ENCODE data around the gene TNS4. TPM values are rescaled to one million over a fixed set of nuclear protein-coding genes. Genes with fewer than 3 reads are reported as not detected.

Gene TNS4
- total RNA-seq, 1 experiment from 2014 or later = 36.6 TPM

- intact Hi-C loops (cut with micrococcal nuclease) = no loop called here
- no peak for ATAC-seq
- Histone ChIP-seq H3K27me3 (ENCODE audit: insufficient read depth, low read length) (no peaks in the 10 kb centered on the region), H3K79me2 (ENCODE audit: insufficient read depth, low read length) (no peaks in the 10 kb centered on the region), H4K20me1 (ENCODE audit: insufficient read depth) (no peaks in the 10 kb centered on the region), H3K36me3 (ENCODE audit: control insufficient read depth in 1 of 2, insufficient read depth in 2 of 2, low read length in 2 of 2) (no peaks in the 10 kb centered on the region), H3K9me3 (ENCODE audit: control insufficient read depth in 1 of 2, insufficient read depth in 1 of 2, low read depth in 1 of 2, low read length in 2 of 2) (no peaks in the 10 kb centered on the region), H3K9me2 (ENCODE audit: insufficient read depth) (no peaks in the 10 kb centered on the region), H3K4me3 (replicated peaks in 1 of 2; ENCODE audit: low read depth in 1 of 2, low read length in 2 of 2) (no peak overlapping the region), H3K4me2 (ENCODE audit: low read length) (no peak overlapping the region), H2AFZ (ENCODE audit: low read depth, low read length, poor library complexity, severe bottlenecking) (no peak overlapping the region), H3K9ac (ENCODE audit: low read length) (no peak overlapping the region), H3K4me1 (ENCODE audit: control insufficient read depth in 1 of 2, insufficient read depth in 2 of 2, low read length in 2 of 2) (no peaks in the 10 kb centered on the region; a peak in 1 of 4 replicates), H3K27ac (ENCODE audit: low read depth, low read length) (no peak overlapping the region)
- no TSS peak for BruUV-seq (replicated peaks)
- ChIA-PET POLR2A (no interaction called here), RAD21 (ENCODE audit: low non-redundant PET in 1 of 2, low total read pairs in 2 of 2, uncharacterized antibody in 2 of 2, unreplicated experiment in 2 of 2) (no interaction called here), CTCF (interaction anchor here (1.1 kb wide), 2 partner anchors 10 to 13 kb away, joined by 3 read pairs; partner anchors contain the start of gene TOP2A)
- TF ChIP-seq MAX (IDR thresholded peaks at IDR 0.05) (no peak), EZH2phosphoT487 (IDR thresholded peaks at IDR 0.05; ENCODE audit: borderline replicate concordance) (no peak), TCF7L2 (IDR thresholded peaks at IDR 0.05; ENCODE audit: borderline replicate concordance, extremely low read depth, insufficient read depth, insufficient read length) (no peak), JUND (IDR thresholded peaks at IDR 0.05) (no peak), ELF1 (IDR thresholded peaks at IDR 0.05; ENCODE audit: borderline replicate concordance, low read depth) (no peak), RAD21 (IDR thresholded peaks at IDR 0.05; ENCODE audit: low read depth) (no peak), YY1 (IDR thresholded peaks at IDR 0.05; ENCODE audit: extremely low read depth, insufficient replicate concordance, low read depth, low read length) (no peak), EGR1 (IDR thresholded peaks at IDR 0.05; ENCODE audit: low read depth) (no peak)
- no peak for DNase-seq (ENCODE audit: low read depth, low spot score)
Observed at GRCh38 chr17:40431231-40431602, 70.2 kb downstream of the TNS4 start.

- intact Hi-C loops (cut with micrococcal nuclease) = no loop called here
- RAD21 ChIA-PET (ENCODE audit: low non-redundant PET in 1 of 2, low total read pairs in 2 of 2, uncharacterized antibody in 2 of 2, unreplicated experiment in 2 of 2) = no interaction called here
- Histone ChIP-seq H4K20me1 (ENCODE audit: insufficient read depth) (no peaks in the 10 kb centered on the region), H3K9ac (ENCODE audit: low read length) (no peak overlapping the region), H3K79me2 (ENCODE audit: insufficient read depth, low read length) (no peaks in the 10 kb centered on the region), H3K27me3 (ENCODE audit: insufficient read depth, low read length) (no peaks in the 10 kb centered on the region), H3K27ac (ENCODE audit: low read depth, low read length) (no peak overlapping the region), H3K36me3 (ENCODE audit: control insufficient read depth in 1 of 2, insufficient read depth in 2 of 2, low read length in 2 of 2) (no peaks in the 10 kb centered on the region), H3K9me3 (ENCODE audit: control insufficient read depth in 1 of 2, insufficient read depth in 1 of 2, low read depth in 1 of 2, low read length in 2 of 2) (no peaks in the 10 kb centered on the region), H3K4me1 (ENCODE audit: control insufficient read depth in 1 of 2, insufficient read depth in 2 of 2, low read length in 2 of 2) (no peaks in the 10 kb centered on the region; a peak in 1 of 4 replicates), H3K4me3 (replicated peaks in 1 of 2; ENCODE audit: low read depth in 1 of 2, low read length in 2 of 2) (no peak overlapping the region), H2AFZ (ENCODE audit: low read depth, low read length, poor library complexity, severe bottlenecking) (no peak overlapping the region), H3K9me2 (ENCODE audit: insufficient read depth) (no peaks in the 10 kb centered on the region), H3K4me2 (ENCODE audit: low read length) (no peak overlapping the region)
- BruUV-seq (replicated peaks) = no TSS peak
- CTCF ChIA-PET = interaction anchor here (1.1 kb wide), 2 partner anchors 11 to 13 kb away, joined by 3 read pairs; partner anchors contain the start of gene TOP2A
- POLR2A ChIA-PET = no interaction called here
- ATAC-seq = no peak
- no peak for DNase-seq (ENCODE audit: low read depth, low spot score)
- TF ChIP-seq ATF3 (IDR thresholded peaks at IDR 0.05) (no peak), CTCF (IDR thresholded peaks at IDR 0.05 in 2 of 3, conservative IDR thresholded peaks at IDR 0.05 in 1 of 3; ENCODE audit: borderline replicate concordance in 1 of 3, insufficient read depth in 1 of 3, low read depth in 2 of 3, low read length in 2 of 3) (no peak), TCF7L2 (IDR thresholded peaks at IDR 0.05; ENCODE audit: borderline replicate concordance, extremely low read depth, insufficient read depth, insufficient read length) (no peak), JUND (IDR thresholded peaks at IDR 0.05) (no peak), RAD21 (IDR thresholded peaks at IDR 0.05; ENCODE audit: low read depth) (no peak), EGR1 (IDR thresholded peaks at IDR 0.05; ENCODE audit: low read depth) (no peak), MAX (IDR thresholded peaks at IDR 0.05) (no peak), EZH2 (IDR thresholded peaks at IDR 0.05) (no peak), CEBPB (IDR thresholded peaks at IDR 0.05; ENCODE audit: low read depth) (no peak), SIN3A (IDR thresholded peaks at IDR 0.05; ENCODE audit: low read depth) (no peak), SP1 (IDR thresholded peaks at IDR 0.05; ENCODE audit: low read depth) (no peak), CBX3 (IDR thresholded peaks at IDR 0.05; ENCODE audit: low read depth) (no peak), ZNF274 (IDR thresholded peaks at IDR 0.05; ENCODE audit: low read depth, low read length) (no peak), EZH2phosphoT487 (IDR thresholded peaks at IDR 0.05; ENCODE audit: borderline replicate concordance) (no peak)
Observed at GRCh38 chr17:40430272-40431230, 70.9 kb downstream of the TNS4 start.
